ENCODE data around the gene IGFBP7. TPM values are rescaled to one million over a fixed set of nuclear protein-coding genes. Genes with fewer than 3 reads are reported as not detected.

Gene IGFBP7
- total and polyA plus RNA-seq, 10 of the 15 experiments (the other 5 are each of a cell fraction or from before 2014, with no cell fraction given): 0.69 to 1.9 (median 1.4) TPM; not detected in 5

- peaks cover 45% of the 10 kb centered on the region for H3K79me2 ChIP-seq (ENCODE audit: control insufficient read depth, insufficient read depth, low read length)
- CTCF ChIA-PET: no interaction called here
- no peaks in the 10 kb centered on the region for H3K9me3 ChIP-seq (replicated peaks; ENCODE audit: control insufficient read depth, insufficient read depth, low read length)
Observed at GRCh38 chr4:56986952-56987351, 123.2 kb downstream of the IGFBP7 start.

More at GRCh38 chr4:56986952-56987351, 123.2 kb downstream of the IGFBP7 start:
- ChIA-PET SMC1A (ENCODE audit: uncharacterized antibody, unreplicated experiment) (no interaction called here), RAD21 (ENCODE audit: unreplicated experiment) (no interaction called here), POLR2A (no interaction called here)
- peaks cover 7 to 44% of the 10 kb centered on the region in 2 experiments; a peak in 3 of 4 replicates for H3K36me3 ChIP-seq (ENCODE audit: control insufficient read depth in 2 of 2, insufficient read depth in 2 of 2, low read length in 1 of 2)
- H3K27ac ChIP-seq (ENCODE audit: control insufficient read depth, insufficient read depth): no peak overlapping the region
- H3K4me1 ChIP-seq (ENCODE audit: control insufficient read depth, insufficient read depth, low read length): no peaks in the 10 kb centered on the region
- in situ Hi-C loops (cut with MboI) (no loop called here), intact Hi-C loops (cut with micrococcal nuclease; ENCODE audit: unreplicated experiment) (no loop called here)
- no peak for DNase-seq (ENCODE audit: low read depth, low spot score)
- no peak for ATAC-seq
- 91% methylated on average over 3 of the region's 3 CpGs for WGBS (ENCODE audit: insufficient coverage, insufficient replicate concordance, low lambda C conversion rate, missing lambda C conversion rate)
- no peak overlapping the region for H3K4me2 ChIP-seq (ENCODE audit: control insufficient read depth, insufficient read depth)
- no peak overlapping the region for H3K4me3 ChIP-seq
- no peak for FAIRE-seq
- no peak for TF ChIP-seq ZBTB11 (CRISPR knock-in tag; IDR thresholded peaks at IDR 0.05)
- no peak overlapping the region for H3K9ac ChIP-seq (ENCODE audit: control insufficient read depth, insufficient read depth, low read length)
- BruUV-seq (replicated peaks): no TSS peak
- H2AFZ ChIP-seq (ENCODE audit: control insufficient read depth, low read depth, low read length): no peak overlapping the region
- H3K27me3 ChIP-seq (replicated peaks in 1 of 2; ENCODE audit: control insufficient read depth in 2 of 2, insufficient read depth in 2 of 2, low read length in 1 of 2): no peaks in the 10 kb centered on the region
- H4K20me1 ChIP-seq (ENCODE audit: control insufficient read depth, insufficient read depth): peaks cover 4% of the 10 kb centered on the region; the same call in 1 of the 2 replicates

Data from GM12878 (cell line).